ENCODE results near the gene LRRIQ1. TPM values are rescaled to one million over a fixed set of nuclear protein-coding genes. Genes with fewer than 3 reads are reported as not detected.
"Not testable (repeated sequence)": the region's sequence is repeated elsewhere in the genome, so short reads cannot be mapped to it uniquely, and the experiment has no call there.

LRRIQ1 gene
- total and polyA plus RNA-seq, 2 of the 4 experiments (the other 2 are of a cell fraction), result under 0.01 to 0.05 TPM

DNA sequence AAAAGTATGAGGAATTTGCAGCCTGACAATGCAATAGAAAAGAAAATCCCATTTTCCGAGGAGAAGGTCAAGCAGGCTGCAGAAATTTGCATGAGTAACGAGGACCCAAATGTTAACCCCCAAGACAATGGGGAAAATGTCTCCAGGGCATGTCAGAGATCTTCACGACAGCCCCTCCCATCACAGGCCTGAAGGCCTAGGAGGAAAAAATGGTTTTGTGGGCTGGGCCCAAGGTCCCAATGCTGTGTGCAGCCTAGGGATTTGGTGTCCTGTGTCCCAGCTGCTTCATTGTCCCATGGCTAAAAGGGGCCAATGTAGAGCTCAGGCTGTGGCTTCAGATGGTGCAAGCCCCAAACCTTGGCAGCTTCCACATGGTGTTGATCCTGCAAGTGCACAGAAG lies 167.7 kb downstream of the LRRIQ1 start:
- H2BK15ac ChIP-seq (ENCODE audit: low read depth, low read length); H3K18ac ChIP-seq (ENCODE audit: low read depth, low read length); H2BK20ac ChIP-seq (ENCODE audit: low read depth, low read length); H3K14ac ChIP-seq (replicated peaks; ENCODE audit: low read depth, low read length); H3K9me3 ChIP-seq (ENCODE audit: control insufficient read depth, insufficient read depth, low read length); H4K8ac ChIP-seq (ENCODE audit: low read depth in 2 of 2, low read length in 2 of 2); DNase-seq; H2AFZ ChIP-seq (replicated peaks; ENCODE audit: low read length, poor library complexity); BruUV-seq (replicated peaks); H3K36me3 ChIP-seq (ENCODE audit: control insufficient read depth, insufficient read depth, low read length); H4K20me1 ChIP-seq (ENCODE audit: insufficient read depth, low read length); H3K27me3 ChIP-seq (ENCODE audit: control insufficient read depth, insufficient read depth, low read length); H2AK9ac ChIP-seq (replicated peaks; ENCODE audit: low read depth, low read length, poor library complexity); H3K27ac ChIP-seq (ENCODE audit: insufficient read depth, low read length); CTCF ChIA-PET; H3K23ac ChIP-seq (ENCODE audit: low read depth, low read length); H3K4me1 ChIP-seq (ENCODE audit: control insufficient read depth, insufficient read depth, low read length); dilution Hi-C loops (cut with HindIII; ENCODE audit: low sequenced_read_pairs, unreplicated experiment); ATAC-seq (ENCODE audit: low read depth); H4K91ac ChIP-seq (ENCODE audit: insufficient read depth, low read depth, low read length); H2BK5ac ChIP-seq (ENCODE audit: low read depth, low read length, poor library complexity, severe bottlenecking); H3K4me2 ChIP-seq (ENCODE audit: low read depth, low read length); H3K4me3 ChIP-seq (ENCODE audit: insufficient read depth, low read depth, low read length); in situ Hi-C loops (cut with MboI; ENCODE audit: low sequenced_read_pairs); H3K9ac ChIP-seq (ENCODE audit: low read depth, low read length); H3K56ac ChIP-seq (ENCODE audit: extremely low read depth, insufficient read depth, low read length); intact Hi-C loops (cut with micrococcal nuclease); H3K4ac ChIP-seq (ENCODE audit: low read depth, low read length); POLR2A ChIA-PET (ENCODE audit: unreplicated experiment); H3K79me1 ChIP-seq (ENCODE audit: low read depth in 1 of 2, low read length in 2 of 2); H4K5ac ChIP-seq (ENCODE audit: low read depth, low read length); H2BK120ac ChIP-seq (ENCODE audit: low read depth, low read length); H2AK5ac ChIP-seq (ENCODE audit: low read depth, low read length); H3K9me1 ChIP-seq (ENCODE audit: insufficient read depth, low read length): not testable (repeated sequence)
- WGBS, 2 experiments (ENCODE audit: extremely low coverage in 2 of 2, insufficient read length in 1 of 2), result no CpG with 5 or more reads among the region's 3 CpGs
